ENCODE data around the gene USP34. TPM values are rescaled to one million over a fixed set of nuclear protein-coding genes. Genes with fewer than 3 reads are reported as not detected.

Gene USP34
- total RNA-seq, 1 donor from 2014 or later, result 157 TPM

DNA sequence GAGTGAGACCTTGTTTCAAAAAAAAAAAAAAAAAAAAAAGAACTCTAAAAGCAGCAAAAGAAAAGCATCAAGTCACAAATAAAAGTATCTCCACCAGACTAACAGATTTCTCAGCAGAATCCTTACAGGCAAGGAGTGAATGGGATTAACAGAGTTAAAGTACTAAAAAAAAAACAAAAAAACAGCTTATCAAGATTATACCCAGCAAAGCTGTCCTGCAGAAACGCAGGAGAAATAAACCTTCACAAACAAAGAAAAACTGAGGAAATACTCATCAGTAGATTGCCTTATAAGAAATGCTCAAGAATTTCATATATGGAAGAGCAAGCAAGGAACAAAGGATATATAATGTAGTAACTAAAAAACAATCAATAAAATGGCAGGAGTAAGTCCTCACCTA lies 35.6 kb downstream of the USP34 start:
- Mint-ChIP-seq H3K36me3 (peaks cover 38% of the 10 kb centered on the region), H3K27ac (no peak overlapping the region)
- TF ChIP-seq, protein P1, sequence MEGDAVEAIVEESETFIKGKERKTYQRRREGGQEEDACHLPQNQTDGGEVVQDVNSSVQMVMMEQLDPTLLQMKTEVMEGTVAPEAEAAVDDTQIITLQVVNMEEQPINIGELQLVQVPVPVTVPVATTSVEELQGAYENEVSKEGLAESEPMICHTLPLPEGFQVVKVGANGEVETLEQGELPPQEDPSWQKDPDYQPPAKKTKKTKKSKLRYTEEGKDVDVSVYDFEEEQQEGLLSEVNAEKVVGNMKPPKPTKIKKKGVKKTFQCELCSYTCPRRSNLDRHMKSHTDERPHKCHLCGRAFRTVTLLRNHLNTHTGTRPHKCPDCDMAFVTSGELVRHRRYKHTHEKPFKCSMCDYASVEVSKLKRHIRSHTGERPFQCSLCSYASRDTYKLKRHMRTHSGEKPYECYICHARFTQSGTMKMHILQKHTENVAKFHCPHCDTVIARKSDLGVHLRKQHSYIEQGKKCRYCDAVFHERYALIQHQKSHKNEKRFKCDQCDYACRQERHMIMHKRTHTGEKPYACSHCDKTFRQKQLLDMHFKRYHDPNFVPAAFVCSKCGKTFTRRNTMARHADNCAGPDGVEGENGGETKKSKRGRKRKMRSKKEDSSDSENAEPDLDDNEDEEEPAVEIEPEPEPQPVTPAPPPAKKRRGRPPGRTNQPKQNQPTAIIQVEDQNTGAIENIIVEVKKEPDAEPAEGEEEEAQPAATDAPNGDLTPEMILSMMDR (IDR thresholded peaks at IDR 0.05; ENCODE audit: unreplicated experiment), result no peak

DNA sequence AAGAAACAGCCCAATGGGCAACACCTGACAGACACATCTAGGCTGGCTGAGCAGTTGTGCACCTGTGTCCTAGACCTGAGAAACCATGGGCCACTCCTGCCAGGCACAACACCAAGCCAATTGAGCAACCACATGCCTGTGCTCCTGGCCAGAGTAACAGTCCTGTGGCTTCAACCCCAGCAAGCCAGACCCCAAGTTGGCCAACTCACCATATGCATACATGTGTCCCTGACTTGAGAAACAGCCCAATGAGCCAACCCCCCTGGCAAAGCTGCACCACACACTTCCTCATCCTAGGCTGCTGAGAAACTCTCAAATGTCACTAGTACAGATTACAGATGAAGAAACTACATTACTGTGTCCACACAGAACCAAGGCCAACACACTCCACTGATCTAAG lies 36.6 kb downstream of the USP34 start:
- Mint-ChIP-seq H3K27ac (no peak overlapping the region), H3K4me3 (no peak overlapping the region), H3K4me1 (peaks cover 5% of the 10 kb centered on the region), H3K27me3 (ENCODE audit: low read depth) (no peaks in the 10 kb centered on the region), H3K36me3 (peaks cover 35% of the 10 kb centered on the region), H3K9me3 (peaks cover 26% of the 10 kb centered on the region)
- no peak for DNase-seq (ENCODE audit: low spot score in 2 of 2, unreplicated experiment in 2 of 2)
- TF ChIP-seq, protein P1 (IDR thresholded peaks at IDR 0.05; ENCODE audit: unreplicated experiment), result no peak

More for the DNA sequence above, 35.6 kb downstream of the USP34 start:
- peaks cover 5% of the 10 kb centered on the region for H3K4me1 Mint-ChIP-seq
- DNase-seq (ENCODE audit: low spot score in 2 of 2, unreplicated experiment in 2 of 2), result no peak
- peaks cover 26% of the 10 kb centered on the region for H3K9me3 Mint-ChIP-seq
- H3K27me3 Mint-ChIP-seq (ENCODE audit: low read depth), result no peaks in the 10 kb centered on the region
- H3K4me3 Mint-ChIP-seq, result no peak overlapping the region

GRCh38 chr2:61433606-61434005 lies 37.3 kb downstream of the USP34 start:
- TF ChIP-seq, protein P1 (IDR thresholded peaks at IDR 0.05; ENCODE audit: unreplicated experiment), result no peak
- no peak for DNase-seq (ENCODE audit: low spot score in 2 of 2, unreplicated experiment in 2 of 2)
- peaks cover 29% of the 10 kb centered on the region for H3K36me3 Mint-ChIP-seq
- H3K9me3 Mint-ChIP-seq, result peaks cover 23% of the 10 kb centered on the region
- no peak overlapping the region for H3K4me3 Mint-ChIP-seq
- peak overlapping the region; percentile 72 for H3K27ac Mint-ChIP-seq
- H3K27me3 Mint-ChIP-seq (ENCODE audit: low read depth), result no peaks in the 10 kb centered on the region
- H3K4me1 Mint-ChIP-seq, result peaks cover 5% of the 10 kb centered on the region

DNA sequence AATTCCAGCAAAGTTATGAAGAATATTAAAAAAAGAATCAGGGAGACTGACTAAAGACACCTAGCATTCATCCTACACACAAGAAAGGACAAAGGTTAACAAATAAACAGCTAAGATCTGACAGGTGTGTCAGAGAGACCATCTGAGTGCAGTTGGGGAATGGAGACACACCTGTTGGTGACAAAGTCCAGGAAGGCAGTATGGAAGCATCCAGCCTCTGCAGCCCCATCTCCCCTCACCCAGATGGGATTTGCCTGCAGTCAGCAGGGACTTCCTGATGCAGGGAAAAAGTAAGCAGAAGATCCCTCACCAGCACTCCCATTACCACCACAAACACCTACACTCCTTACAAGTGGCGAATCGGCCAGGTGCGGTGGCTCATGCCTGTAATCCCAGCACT lies 37.9 kb downstream of the USP34 start:
- Mint-ChIP-seq H3K27ac (no peak overlapping the region), H3K9me3 (peaks cover 20% of the 10 kb centered on the region), H3K27me3 (ENCODE audit: low read depth) (no peaks in the 10 kb centered on the region), H3K36me3 (peaks cover 26% of the 10 kb centered on the region), H3K4me3 (no peak overlapping the region), H3K4me1 (peaks cover 5% of the 10 kb centered on the region)
- TF ChIP-seq, protein P1 (IDR thresholded peaks at IDR 0.05; ENCODE audit: unreplicated experiment), result no peak
- DNase-seq (ENCODE audit: low spot score in 2 of 2, unreplicated experiment in 2 of 2), result no peak

DNA sequence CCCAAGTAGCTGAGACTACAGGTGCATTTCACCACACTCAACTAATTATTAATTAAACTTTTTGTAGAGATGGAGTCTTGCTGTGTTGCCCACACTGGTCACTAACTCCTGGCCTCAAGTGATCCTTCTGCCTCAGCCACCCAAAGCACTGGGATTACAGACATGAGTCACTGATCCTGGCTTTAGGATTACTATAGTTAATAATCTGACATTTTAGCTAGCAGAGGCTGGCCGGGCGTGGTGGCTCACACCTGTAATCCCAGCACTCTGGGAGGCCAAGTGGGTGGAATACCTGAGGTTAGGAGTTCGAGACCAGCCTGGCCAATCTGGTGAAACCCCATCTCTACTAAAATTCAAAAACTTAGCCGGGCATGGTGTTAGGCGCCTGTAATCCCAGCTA lies 39.5 kb downstream of the USP34 start:
- H3K4me1 Mint-ChIP-seq, result peaks cover 9% of the 10 kb centered on the region
- H3K27me3 Mint-ChIP-seq (ENCODE audit: low read depth), result no peaks in the 10 kb centered on the region
- no peak overlapping the region for H3K27ac Mint-ChIP-seq
- H3K9me3 Mint-ChIP-seq, result peaks cover 13% of the 10 kb centered on the region
- H3K4me3 Mint-ChIP-seq, result no peak overlapping the region
- TF ChIP-seq, protein P1 (IDR thresholded peaks at IDR 0.05; ENCODE audit: unreplicated experiment), result no peak
- DNase-seq (ENCODE audit: low spot score in 2 of 2, unreplicated experiment in 2 of 2), result no peak
- peaks cover 17% of the 10 kb centered on the region for H3K36me3 Mint-ChIP-seq
